Hepatocyte (in vitro differentiated cells): ENCODE results near the gene USP2. TPM values are rescaled to one million over a fixed set of nuclear protein-coding genes. Genes with fewer than 3 reads are reported as not detected.
"Not testable (repeated sequence)": the region's sequence is repeated elsewhere in the genome, so short reads cannot be mapped to it uniquely, and the experiment has no call there.

Source experiments
- DNase-seq: peaks from one replicate; pipeline ENCODE4 v3.0.0-alpha.2; 2016; ENCODE audit warnings: low spot score
- H2AFZ ChIP-seq: fragments of 200-600 bp; sonication (generic); 2 replicates; pipeline ENCODE4 v1.6.0; 2016; ENCODE audit warnings: antibody characterized with exemption, mild to moderate bottlenecking
- H3K27ac ChIP-seq: fragments of 200-600 bp; sonication (generic); 2 replicates; pipeline ENCODE4 v1.5.1; 2016; ENCODE audit warnings: mild to moderate bottlenecking
- H3K27me3 ChIP-seq: fragments of 200-600 bp; sonication (generic); 2 replicates; pipeline ENCODE4 v1.6.1; 2016
- H3K36me3 ChIP-seq: fragments of 200-600 bp; sonication (generic); replicated peaks from 2 replicates; pipeline ENCODE4 v1.5.1; 2016; ENCODE audit warnings: low read depth; ENCODE audit not compliant: insufficient read depth
- H3K4me1 ChIP-seq: fragments of 200-600 bp; sonication (generic); 2 replicates; pipeline ENCODE4 v1.5.1; 2016; ENCODE audit warnings: mild to moderate bottlenecking, moderate library complexity; ENCODE audit not compliant: insufficient read depth
- H3K4me2 ChIP-seq: fragments of 200-600 bp; sonication (generic); 2 replicates; pipeline ENCODE4 v1.6.0; 2016
- H3K4me3 ChIP-seq: fragments of 200-600 bp; sonication (generic); 2 replicates; pipeline ENCODE4 v1.5.1; 2016; ENCODE audit warnings: mild to moderate bottlenecking
- H3K79me2 ChIP-seq: fragments of 200-600 bp; sonication (generic); 2 replicates; pipeline ENCODE4 v1.6.0; 2017; ENCODE audit warnings: mild to moderate bottlenecking
- H3K9me2 ChIP-seq: fragments of 200-600 bp; sonication (generic); replicated peaks from 2 replicates; pipeline ENCODE4 v1.6.0; 2017; ENCODE audit warnings: mild to moderate bottlenecking; ENCODE audit not compliant: insufficient read depth
- H3K9me3 ChIP-seq: fragments of 200-600 bp; sonication (generic); 2 replicates; pipeline ENCODE4 v1.5.1; 2016; ENCODE audit warnings: low read depth, mild to moderate bottlenecking
- H4K20me1 ChIP-seq: fragments of 200-600 bp; sonication (generic); 2 replicates; pipeline ENCODE4 v1.6.0; 2016; ENCODE audit warnings: mild to moderate bottlenecking; ENCODE audit not compliant: insufficient read depth, poor library complexity, severe bottlenecking
- EZH2 ChIP-seq: fragments of 200-600 bp; sonication (generic); IDR thresholded peaks from 2 replicates; pipeline ENCODE4 v1.6.1; 2016; ENCODE audit warnings: antibody characterized with exemption, mild to moderate bottlenecking, borderline replicate concordance
- EZH2phosphoT487 ChIP-seq: fragments of 200-600 bp; sonication (generic); IDR thresholded peaks from one replicate; pipeline ENCODE4 v1.6.1; 2018; ENCODE audit warnings: antibody characterized with exemption, mild to moderate bottlenecking, low read depth, moderate library complexity; ENCODE audit not compliant: unreplicated experiment, severe bottlenecking
- WGBS: methylation state at CpG from one replicate; pipeline ENCODE4 v1.1.6; 2016; ENCODE audit warnings: low lambda C conversion rate; ENCODE audit errors: missing lambda C conversion rate; 5-methylcytosine and 5-hydroxymethylcytosine counted together
- polyA plus RNA-seq: library from polyadenylated mRNA; unstranded; fragments of >200 nt; fragmentation: Nextera tagmentation; extraction: Ambion mirVana; gene quantifications from 2 replicates; pipeline ENCODE4 v1.2.1, GENCODE V29; 2016
- total RNA-seq: library from RNA; depleted of rRNA; stranded (reverse); fragments of >200 nt; gene quantifications from 2 replicates; pipeline ENCODE4 v1.2.3, GENCODE V29; 2014
- TF ChIP-seq, protein P1 (sequence below): fragments of 200-600 bp; sonication (generic); IDR thresholded peaks from 2 replicates; pipeline ENCODE4 v1.5.1; 2016; ENCODE audit warnings: antibody characterized with exemption, mild to moderate bottlenecking; ENCODE audit not compliant: poor library complexity

The USP2 gene
- total and polyA plus RNA-seq, 2 experiments from 2014 or later: 7.3 to 23.5 TPM

DNA sequence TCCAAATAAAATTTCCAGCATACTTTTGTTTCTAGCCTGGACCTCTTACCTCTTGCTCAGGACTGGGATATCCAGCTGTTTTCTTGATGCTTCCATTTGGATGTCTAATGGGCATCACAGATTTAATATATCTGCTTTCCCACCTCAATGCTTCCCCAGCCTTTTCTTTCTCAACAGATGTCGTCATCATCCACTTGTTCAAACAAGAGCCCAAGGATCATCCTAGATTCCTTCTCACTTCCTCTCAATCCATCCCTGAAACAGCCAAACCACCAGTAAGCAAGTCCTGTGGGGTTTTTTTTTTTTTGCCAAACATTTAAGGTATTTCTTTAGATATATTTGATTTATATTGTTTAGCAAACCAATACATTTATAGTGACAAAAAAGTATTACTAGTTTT lies 29.0 kb upstream of the USP2 start:
- Histone ChIP-seq H3K79me2 (no peaks in the 10 kb centered on the region), H3K27me3 (no peaks in the 10 kb centered on the region), H4K20me1 (no peaks in the 10 kb centered on the region), H3K36me3 (no peaks in the 10 kb centered on the region), H3K4me2 (no peak overlapping the region), H3K9me2 (no peaks in the 10 kb centered on the region), H2AFZ (no peak overlapping the region), H3K9me3 (no peaks in the 10 kb centered on the region), H3K27ac (no peak overlapping the region), H3K4me3 (no peak overlapping the region), H3K4me1 (no peaks in the 10 kb centered on the region)
- no peak for DNase-seq
- WGBS: 81% methylated on average over 1 of the region's 1 CpG
- no peak for TF ChIP-seq EZH2
- TF ChIP-seq EZH2phosphoT487: no peak
- TF ChIP-seq, protein P1, sequence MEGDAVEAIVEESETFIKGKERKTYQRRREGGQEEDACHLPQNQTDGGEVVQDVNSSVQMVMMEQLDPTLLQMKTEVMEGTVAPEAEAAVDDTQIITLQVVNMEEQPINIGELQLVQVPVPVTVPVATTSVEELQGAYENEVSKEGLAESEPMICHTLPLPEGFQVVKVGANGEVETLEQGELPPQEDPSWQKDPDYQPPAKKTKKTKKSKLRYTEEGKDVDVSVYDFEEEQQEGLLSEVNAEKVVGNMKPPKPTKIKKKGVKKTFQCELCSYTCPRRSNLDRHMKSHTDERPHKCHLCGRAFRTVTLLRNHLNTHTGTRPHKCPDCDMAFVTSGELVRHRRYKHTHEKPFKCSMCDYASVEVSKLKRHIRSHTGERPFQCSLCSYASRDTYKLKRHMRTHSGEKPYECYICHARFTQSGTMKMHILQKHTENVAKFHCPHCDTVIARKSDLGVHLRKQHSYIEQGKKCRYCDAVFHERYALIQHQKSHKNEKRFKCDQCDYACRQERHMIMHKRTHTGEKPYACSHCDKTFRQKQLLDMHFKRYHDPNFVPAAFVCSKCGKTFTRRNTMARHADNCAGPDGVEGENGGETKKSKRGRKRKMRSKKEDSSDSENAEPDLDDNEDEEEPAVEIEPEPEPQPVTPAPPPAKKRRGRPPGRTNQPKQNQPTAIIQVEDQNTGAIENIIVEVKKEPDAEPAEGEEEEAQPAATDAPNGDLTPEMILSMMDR: no peak

GRCh38 chr11:119409731-119410130 lies 28.2 kb upstream of the USP2 start:
- no peak for DNase-seq
- TF ChIP-seq EZH2: no peak
- TF ChIP-seq, protein P1: no peak
- TF ChIP-seq EZH2phosphoT487: no peak
- Histone ChIP-seq H4K20me1 (no peaks in the 10 kb centered on the region), H3K27me3 (no peaks in the 10 kb centered on the region), H3K27ac (no peak overlapping the region), H3K4me1 (peaks cover under 1% of the 10 kb centered on the region), H3K9me3 (no peaks in the 10 kb centered on the region), H3K4me3 (no peak overlapping the region), H3K36me3 (no peaks in the 10 kb centered on the region), H2AFZ (no peak overlapping the region), H3K4me2 (no peak overlapping the region), H3K79me2 (no peaks in the 10 kb centered on the region), H3K9me2 (no peaks in the 10 kb centered on the region)
- WGBS: 83% methylated on average over 1 of the region's 1 CpG

GRCh38 chr11:119406005-119406404 lies 24.5 kb upstream of the USP2 start:
- no peak overlapping the region for H2AFZ ChIP-seq
- no peak overlapping the region for H3K4me3 ChIP-seq
- H3K79me2 ChIP-seq: no peaks in the 10 kb centered on the region
- DNase-seq: no peak
- H3K9me2 ChIP-seq: no peaks in the 10 kb centered on the region
- TF ChIP-seq EZH2phosphoT487 (no peak), EZH2 (no peak)
- TF ChIP-seq, protein P1: no peak
- no peaks in the 10 kb centered on the region for H3K36me3 ChIP-seq
- no peaks in the 10 kb centered on the region for H4K20me1 ChIP-seq
- peaks cover 11% of the 10 kb centered on the region for H3K4me1 ChIP-seq
- H3K9me3 ChIP-seq: no peaks in the 10 kb centered on the region
- H3K27ac ChIP-seq: no peak overlapping the region
- no peak overlapping the region for H3K4me2 ChIP-seq
- H3K27me3 ChIP-seq: no peaks in the 10 kb centered on the region
- WGBS: 91% methylated on average over 3 of the region's 3 CpGs

DNA sequence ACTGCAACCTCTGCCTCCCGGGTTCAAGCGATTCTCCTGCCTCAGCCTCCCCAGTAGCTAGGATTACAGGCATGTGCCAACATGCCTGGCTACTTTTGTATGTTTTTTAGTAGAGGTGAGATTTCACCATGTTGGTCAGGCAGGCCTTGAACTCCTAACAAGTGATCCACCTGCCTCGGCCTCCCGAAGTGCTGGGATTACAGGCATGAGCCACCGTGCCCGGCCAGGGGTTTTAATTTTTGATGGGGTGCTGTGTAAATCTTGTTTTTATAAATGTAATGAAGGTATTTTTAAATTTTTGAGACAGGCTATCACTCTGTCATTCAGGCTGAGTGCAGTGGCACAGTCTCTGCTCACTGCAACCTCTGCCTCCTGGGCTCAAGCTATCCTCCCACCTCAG lies 24.0 kb upstream of the USP2 start:
- H3K9me3 ChIP-seq, H2AFZ ChIP-seq, H3K36me3 ChIP-seq, H3K4me2 ChIP-seq, H3K4me3 ChIP-seq, H3K9me2 ChIP-seq, DNase-seq, H4K20me1 ChIP-seq, H3K79me2 ChIP-seq, H3K27ac ChIP-seq, H3K27me3 ChIP-seq: not testable (repeated sequence)
- H3K4me1 ChIP-seq: peaks cover 11% of the 10 kb centered on the region
- 95% methylated on average over 6 of the region's 6 CpGs for WGBS
